A549 (cell line): ENCODE results near the gene SOWAHC.

ENCODE experiments used
- BHLHE40 ChIP-seq: IDR thresholded peaks from 2 replicates; pipeline ENCODE4 v1.6.1; 2012; ENCODE audit warnings: low read depth, low read length, inconsistent platforms
- EP300 ChIP-seq, 2 experiments: fragments of >200 bp; sonication (Bioruptor Twin); formaldehyde crosslinking; IDR thresholded peaks; 2 replicates in 1 of 2; 3 replicates in 1 of 2; pipeline ENCODE4 v1.6.1; 2016 to 2017
- KDM5A ChIP-seq: fragments of 200-600 bp; sonication (generic); IDR thresholded peaks from 2 replicates; pipeline ENCODE4 v1.6.1; 2016; ENCODE audit warnings: antibody characterized with exemption, mild to moderate bottlenecking
- MYC ChIP-seq: IDR thresholded peaks from 2 replicates; pipeline ENCODE4 v1.6.1; 2012; ENCODE audit warnings: mild to moderate bottlenecking, inconsistent platforms, low read length, improper control_type of control experiment, borderline replicate concordance
- POLR2A ChIP-seq: IDR thresholded peaks from 2 replicates; pipeline ENCODE4 v1.6.1; 2012; ENCODE audit warnings: mild to moderate bottlenecking, low read length
- TF ChIP-seq, protein P1 (sequence below): fragments of 200-600 bp; sonication (generic); IDR thresholded peaks from 2 replicates; pipeline ENCODE4 v1.6.1; 2016; ENCODE audit warnings: antibody characterized with exemption, mild to moderate bottlenecking, moderate library complexity
- TF ChIP-seq, protein P2 (sequence below): fragments of >200 bp; sonication (Bioruptor Twin); formaldehyde crosslinking; IDR thresholded peaks from 3 replicates; pipeline ENCODE4 v1.5.1; 2016
- TF ChIP-seq, protein P3 (sequence below): fragments of 150-350 bp; IDR thresholded peaks from 2 replicates; pipeline ENCODE4 v1.6.1; 2014; ENCODE audit warnings: low read depth, mild to moderate bottlenecking, low read length

DNA sequence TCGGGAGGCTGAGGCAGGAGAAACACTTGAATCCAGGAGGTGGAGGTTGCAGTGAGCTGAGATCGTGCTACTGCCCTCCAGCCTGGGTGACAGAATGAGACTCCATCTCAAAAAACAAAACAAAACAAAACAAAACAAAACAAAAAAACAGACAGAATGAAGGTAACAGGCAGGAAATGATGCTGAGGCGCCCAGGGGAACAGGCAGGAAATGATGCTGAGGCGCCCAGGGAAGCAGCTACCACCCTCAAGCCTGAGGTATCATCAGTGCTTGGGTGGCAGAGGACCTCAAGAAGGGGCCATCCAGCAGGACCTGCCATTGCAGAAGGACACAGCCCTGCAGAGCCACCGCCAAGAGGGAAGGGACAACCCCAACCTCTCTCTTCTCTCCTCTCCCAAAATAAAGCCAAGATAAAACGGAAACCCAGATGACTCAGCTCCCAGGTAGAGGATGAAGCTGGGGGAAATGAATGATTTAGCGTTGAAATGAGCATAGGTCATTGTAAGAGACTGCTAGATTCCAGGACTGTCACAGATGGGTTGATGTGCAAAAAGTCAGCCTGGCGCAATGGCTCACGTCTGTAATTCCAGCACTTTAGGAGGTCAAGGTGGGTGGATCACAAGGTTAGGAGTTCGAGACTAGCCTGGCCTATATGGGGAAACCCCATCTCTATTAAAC is 19.3 kb downstream of the SOWAHC start:
- TF ChIP-seq, protein P1, sequence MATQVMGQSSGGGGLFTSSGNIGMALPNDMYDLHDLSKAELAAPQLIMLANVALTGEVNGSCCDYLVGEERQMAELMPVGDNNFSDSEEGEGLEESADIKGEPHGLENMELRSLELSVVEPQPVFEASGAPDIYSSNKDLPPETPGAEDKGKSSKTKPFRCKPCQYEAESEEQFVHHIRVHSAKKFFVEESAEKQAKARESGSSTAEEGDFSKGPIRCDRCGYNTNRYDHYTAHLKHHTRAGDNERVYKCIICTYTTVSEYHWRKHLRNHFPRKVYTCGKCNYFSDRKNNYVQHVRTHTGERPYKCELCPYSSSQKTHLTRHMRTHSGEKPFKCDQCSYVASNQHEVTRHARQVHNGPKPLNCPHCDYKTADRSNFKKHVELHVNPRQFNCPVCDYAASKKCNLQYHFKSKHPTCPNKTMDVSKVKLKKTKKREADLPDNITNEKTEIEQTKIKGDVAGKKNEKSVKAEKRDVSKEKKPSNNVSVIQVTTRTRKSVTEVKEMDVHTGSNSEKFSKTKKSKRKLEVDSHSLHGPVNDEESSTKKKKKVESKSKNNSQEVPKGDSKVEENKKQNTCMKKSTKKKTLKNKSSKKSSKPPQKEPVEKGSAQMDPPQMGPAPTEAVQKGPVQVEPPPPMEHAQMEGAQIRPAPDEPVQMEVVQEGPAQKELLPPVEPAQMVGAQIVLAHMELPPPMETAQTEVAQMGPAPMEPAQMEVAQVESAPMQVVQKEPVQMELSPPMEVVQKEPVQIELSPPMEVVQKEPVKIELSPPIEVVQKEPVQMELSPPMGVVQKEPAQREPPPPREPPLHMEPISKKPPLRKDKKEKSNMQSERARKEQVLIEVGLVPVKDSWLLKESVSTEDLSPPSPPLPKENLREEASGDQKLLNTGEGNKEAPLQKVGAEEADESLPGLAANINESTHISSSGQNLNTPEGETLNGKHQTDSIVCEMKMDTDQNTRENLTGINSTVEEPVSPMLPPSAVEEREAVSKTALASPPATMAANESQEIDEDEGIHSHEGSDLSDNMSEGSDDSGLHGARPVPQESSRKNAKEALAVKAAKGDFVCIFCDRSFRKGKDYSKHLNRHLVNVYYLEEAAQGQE = no peak
- TF ChIP-seq KDM5A (no peak), MYC (no peak), POLR2A (no peak), BHLHE40 (no peak), EP300 (IDR thresholded peaks at IDR 0.05) (no peak)
- TF ChIP-seq, protein P2, sequence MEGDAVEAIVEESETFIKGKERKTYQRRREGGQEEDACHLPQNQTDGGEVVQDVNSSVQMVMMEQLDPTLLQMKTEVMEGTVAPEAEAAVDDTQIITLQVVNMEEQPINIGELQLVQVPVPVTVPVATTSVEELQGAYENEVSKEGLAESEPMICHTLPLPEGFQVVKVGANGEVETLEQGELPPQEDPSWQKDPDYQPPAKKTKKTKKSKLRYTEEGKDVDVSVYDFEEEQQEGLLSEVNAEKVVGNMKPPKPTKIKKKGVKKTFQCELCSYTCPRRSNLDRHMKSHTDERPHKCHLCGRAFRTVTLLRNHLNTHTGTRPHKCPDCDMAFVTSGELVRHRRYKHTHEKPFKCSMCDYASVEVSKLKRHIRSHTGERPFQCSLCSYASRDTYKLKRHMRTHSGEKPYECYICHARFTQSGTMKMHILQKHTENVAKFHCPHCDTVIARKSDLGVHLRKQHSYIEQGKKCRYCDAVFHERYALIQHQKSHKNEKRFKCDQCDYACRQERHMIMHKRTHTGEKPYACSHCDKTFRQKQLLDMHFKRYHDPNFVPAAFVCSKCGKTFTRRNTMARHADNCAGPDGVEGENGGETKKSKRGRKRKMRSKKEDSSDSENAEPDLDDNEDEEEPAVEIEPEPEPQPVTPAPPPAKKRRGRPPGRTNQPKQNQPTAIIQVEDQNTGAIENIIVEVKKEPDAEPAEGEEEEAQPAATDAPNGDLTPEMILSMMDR = no peak
- TF ChIP-seq, protein P3, sequence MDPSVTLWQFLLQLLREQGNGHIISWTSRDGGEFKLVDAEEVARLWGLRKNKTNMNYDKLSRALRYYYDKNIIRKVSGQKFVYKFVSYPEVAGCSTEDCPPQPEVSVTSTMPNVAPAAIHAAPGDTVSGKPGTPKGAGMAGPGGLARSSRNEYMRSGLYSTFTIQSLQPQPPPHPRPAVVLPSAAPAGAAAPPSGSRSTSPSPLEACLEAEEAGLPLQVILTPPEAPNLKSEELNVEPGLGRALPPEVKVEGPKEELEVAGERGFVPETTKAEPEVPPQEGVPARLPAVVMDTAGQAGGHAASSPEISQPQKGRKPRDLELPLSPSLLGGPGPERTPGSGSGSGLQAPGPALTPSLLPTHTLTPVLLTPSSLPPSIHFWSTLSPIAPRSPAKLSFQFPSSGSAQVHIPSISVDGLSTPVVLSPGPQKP = no peak
